NCI-H2107 treated with DMSO at 0.1 percent for 48 hours (cell line): Measurements from ENCODE around the gene TBC1D16.

ENCODE experiments used
- DNase-seq: peaks from one replicate; lab custom pipeline; 2025; ENCODE audit not compliant: unreplicated experiment; lab: John Stamatoyannopoulos, UW

The TBC1D16 gene

DNA sequence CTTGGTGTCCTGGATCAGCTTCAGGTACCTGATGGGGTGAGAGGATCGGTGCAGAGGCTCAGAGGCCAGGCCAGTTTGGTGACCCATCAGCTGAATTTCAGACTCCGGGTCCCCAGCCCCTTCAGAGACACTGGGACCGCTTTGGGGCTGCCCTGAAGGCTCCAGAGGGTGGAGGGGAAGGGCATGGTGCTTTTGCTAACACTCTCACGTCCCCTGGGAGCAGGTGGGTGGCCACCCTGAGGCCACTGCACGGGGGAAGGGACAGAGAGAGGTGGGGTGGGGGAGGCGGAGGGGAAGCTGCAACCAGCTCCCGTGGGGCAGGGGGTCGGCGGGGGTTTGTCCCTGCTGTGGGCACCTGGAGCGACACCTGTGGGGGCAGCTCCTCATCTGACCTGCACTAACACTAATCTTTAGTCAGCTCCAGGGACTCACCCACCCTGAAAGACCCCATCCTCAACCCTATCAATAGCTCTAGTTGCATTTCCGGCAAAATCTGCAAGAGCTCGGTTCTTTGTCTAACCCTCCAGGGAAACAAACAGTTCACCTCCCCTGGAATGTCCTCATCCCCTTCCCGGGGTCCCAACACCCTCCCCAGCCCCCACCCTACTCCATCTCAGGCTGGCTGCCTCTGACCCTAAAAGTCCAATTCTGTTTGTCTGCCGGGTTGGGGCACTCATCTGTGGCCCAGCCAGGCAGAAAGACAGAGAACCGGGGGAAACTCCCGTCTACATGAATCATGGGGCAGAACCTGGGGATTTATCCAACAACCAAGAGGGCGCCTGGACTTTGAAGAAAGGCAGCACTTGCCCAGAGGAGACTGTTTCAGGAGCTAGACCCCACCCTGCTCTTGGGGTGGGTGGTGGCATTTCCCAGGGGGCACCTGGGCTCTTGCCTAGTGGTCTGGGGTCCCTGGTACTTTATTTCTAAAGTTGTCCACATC is 104.5 kb downstream of the TBC1D16 start:
- DNase-seq, result no peak

DNA sequence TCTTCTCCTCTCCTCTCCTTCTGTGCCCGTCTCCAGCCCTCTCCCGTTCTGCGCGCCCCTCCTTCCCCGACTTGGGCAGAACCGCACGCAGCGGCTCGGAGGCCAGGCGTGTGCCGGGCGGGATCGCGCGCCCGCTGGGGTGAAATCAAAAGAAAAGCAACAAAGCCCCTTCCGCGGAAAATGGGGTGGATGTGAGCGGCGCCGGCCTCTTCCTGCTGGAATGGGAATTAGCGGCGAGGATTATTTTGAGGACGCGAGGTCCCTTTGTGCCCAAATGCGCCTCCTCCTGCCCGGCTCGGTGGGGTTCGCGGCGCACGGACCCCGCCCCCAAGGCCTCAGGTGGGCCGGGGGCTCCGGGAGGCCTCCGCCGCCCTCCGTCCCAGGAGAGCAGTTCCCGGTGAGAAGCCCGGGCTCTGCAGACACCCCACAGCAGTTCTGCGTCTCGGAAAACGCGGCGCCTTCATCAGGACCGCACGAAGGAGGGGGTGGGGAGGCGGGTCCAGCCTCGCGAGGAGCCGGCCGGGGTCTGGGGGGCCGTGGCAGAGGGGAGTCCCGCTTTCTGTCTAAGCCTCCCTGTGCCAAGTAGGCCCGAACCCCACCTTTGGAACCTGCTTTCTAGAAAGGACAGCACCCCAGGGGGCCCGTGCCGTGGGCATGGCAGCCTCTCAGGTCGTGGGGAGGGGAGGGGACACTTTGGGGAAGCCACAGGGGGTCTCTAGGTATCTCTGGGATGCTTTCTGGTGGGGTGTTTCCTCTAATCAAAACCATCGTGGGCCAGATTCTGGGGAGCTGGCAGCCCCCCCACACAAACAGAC is 105.4 kb downstream of the TBC1D16 start:
- no peak for DNase-seq

DNA sequence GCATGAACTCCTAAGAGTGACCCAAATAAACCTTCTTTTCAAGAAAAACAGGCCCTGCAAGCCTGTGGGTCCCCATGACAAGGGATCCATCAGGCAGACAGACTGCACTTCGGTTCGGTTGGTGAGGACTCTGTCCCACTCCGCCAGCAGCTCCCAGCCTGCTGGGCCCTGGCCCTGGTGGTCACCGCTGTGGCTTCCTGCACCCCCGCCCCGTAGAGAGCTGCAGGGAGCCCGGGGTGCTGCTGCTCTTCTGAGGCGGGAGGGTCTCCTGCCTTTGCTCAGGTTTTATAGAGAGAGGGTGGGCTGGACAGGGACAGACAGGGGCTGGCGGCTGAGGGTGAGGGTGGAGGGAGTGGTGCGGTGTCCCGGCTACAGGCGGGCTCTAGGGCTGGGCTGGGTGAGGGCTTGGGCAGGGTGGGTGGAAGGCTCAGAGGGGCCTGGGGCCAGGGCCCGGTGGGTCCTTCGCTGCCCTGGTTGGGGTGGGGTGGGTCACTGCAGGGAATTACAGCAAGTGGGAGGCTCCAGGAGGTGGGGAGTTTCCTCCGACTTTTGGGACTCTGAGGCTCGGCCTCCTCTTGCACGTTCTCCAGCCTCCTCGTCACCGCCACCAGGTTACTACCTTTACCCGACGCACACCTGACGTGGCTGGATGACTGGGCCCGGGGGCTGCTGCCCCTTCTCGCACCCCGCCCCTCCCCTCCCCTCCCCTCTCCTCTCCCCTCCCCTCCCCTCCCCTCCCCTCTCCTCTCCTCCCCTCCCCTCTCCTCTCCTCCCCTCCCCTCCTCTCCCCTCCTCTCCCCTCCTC is 106.2 kb downstream of the TBC1D16 start:
- DNase-seq, result no peak

DNA sequence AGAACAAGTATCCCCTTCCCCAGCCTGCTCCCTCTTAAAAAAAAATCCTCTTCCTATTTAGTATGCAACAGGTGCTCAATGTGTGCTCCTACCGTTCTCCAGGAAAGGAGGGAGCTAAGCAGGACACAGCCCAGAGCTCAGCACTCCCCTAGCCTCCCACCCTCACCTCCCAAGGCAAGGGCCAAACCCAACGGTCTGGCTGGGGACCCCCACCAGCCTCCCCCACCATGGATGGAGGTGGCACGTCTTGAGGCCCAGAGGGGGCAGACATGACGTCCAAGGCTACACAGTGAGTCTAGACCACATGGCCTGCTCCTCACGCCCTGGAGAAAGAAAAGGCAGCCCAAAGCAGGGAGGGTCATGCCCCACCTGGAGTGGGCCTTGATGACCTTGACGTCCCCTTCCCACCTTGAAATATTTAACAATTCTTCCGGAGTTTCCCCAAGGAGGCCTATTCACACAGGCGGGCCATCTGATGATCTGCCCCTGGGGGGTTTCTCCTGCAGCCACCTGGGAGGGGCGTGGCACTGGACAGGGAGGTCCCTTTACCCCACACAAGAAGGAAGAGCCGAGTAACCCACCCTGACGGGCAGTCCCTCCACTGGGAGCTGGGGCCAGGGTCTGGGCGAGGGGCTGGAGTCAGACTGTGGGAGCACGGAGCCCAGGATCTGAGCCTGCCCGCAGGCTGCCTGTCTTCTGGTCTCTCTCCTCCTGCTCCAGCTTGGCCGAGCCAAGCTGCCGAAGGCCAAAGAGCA is 107.0 kb downstream of the TBC1D16 start:
- no peak for DNase-seq

DNA sequence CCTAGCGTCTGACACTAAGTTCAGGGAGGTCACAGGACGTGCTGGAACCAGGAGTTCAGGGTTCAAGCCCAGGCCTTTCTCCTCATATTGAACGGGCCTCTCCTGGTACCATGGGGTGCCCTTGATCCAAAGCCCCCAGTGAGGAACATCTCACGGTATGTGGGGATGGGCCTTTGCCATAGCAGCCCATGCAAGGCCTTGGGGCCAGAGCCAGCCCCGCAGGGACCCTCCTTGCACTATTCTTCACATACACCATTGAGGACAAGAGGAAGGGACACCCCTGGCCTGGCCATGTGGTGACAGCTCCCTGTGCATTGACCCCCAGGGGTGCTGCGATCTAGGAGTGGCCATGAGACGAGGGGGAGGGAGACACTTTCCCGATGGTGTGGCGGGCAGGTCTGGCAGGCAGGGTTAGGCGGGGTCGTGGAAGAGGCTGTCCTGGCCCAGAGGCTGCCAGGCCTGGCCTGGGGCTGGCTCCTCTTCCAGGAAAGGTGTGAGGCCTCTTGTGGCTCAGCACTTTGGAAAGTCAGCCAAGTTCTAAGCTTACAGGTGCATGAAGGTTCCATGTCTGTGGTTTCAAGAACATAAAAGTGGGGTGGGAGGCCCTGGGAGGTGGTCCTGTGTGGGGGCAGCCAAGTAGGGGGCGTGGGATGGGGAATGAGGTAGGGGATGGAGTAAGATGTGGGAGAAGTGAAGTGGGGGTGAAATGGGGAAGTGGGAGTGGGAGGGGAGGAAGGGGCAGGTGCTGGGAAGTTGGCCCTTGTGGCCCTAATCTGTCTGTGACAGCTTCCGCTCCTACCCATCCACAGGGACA is 107.8 kb downstream of the TBC1D16 start:
- DNase-seq, result no peak

DNA sequence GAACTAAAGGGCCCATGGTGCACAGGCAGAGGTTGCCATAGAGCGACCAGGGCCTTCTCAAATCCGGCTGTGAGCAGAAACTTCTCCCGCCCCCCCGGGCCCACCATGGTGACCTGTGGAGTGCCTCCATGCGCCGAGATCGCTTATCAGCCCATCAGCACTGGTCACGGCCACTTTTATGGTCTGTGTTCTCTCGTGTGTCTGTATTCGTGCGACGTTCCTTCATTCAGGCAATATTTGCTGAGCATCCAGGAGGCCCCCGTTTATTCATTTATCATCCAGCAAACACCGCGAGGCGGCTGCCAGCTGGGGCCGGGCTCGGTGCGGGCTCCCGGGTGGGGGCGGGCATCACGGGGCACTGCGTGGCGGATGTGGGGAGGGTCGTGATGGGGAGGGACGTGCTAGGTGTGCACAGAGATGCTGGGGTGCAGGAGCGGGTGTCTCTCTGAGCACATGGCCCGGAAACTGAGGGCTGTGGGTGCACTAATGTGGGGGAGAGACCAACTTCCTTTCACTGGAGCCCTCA is 108.5 kb downstream of the TBC1D16 start:
- DNase-seq, result no peak

DNA sequence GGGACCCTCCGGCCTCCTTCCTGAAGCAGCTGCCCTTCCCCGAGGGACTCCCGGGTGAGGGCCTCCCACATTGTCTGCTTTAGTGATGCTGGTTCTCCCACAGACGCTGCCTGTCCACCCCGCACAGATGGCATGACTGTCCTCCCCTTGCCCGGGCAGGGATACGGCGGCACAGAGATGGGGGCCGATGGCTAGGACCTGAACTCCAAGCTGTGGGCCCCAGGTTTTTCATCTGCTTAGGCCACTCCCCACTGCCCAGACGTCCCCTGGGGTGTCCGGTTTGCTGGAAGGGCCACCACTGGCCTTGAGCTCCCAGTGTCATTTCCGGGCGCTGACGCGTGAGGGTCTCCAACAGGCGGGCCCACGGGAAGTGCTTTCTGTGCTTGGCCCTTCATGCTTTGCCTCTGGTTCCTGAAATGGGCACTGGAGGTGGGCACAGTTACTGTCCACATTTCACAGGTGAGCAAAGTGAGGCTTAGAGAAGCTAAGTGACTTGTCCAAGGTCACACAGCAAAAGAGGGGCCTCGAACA is 109.0 kb downstream of the TBC1D16 start:
- DNase-seq, result no peak

DNA sequence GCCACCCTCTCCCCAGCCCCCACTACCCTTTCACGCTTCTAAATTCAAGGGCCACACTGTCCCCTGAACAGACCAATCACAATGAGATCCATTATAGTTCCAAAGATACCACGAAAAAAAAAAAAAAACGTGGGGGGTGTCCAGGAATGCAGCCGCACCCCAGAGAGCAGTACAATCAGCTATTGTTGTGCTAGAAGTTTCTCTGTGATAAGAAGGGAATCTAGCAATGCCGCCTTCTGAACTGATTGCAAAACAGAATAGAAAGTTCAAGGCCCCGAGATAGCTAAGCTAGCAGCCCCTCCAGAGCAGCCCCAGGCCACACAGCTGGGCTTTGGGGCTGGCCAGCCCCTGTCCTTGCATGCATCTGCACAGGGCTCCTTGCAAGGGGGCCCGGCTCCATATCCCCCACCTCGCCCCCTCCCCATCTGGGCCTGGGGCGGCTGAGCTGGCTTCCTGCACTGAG is 109.5 kb downstream of the TBC1D16 start:
- DNase-seq, result no peak

DNA sequence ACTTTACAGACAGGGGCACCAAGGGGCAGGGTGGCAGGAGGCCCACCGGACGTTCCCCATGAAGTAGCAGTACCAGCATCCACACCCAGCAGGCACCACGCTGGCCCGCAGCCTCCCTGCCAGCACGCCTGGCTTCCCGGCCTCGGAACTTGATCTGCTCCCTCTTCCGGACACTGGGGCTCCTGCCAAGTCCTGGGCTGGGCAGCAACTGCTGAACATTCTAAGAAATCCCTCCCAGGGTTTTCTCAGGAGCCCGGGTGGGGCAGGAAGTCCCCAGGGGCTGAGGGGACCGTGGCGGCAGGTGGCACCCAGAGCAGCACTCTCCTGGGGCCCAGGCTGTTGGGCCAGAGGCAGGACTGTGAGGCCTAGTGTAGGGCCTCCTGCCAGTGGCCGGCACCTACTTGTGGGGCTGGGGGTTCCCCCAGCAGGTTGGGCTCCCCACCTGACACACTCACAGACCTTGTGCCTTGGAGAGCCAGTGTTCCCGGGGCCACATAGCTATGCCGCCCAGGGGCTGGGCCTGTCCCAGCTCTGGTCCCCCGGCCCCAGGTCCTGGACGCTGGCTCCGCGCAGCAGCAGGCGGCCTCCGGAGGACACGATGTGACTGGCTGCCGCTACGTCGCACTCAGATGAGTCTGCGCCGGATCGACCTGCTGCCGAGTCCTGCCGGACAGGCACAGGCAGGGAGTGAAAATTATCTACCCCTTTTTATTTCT is 110.3 kb downstream of the TBC1D16 start:
- peak; percentile 62 for DNase-seq

DNA sequence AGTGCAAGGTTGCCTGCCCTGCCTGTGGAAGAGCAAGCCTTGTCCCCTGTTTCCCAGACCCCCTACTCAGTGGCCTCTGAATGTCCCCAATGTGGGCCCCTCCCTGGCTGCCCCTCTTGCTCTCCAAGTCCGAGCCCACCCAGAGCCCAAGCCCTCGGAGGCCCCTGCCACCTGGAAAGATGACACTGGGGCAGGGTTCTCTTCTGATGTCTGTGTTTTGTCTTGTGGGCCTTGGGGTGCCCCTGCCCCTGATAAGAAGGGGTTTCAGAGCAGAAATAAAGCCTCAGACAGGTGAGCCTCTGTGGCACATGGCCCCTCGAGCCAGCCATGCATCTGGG is 111.1 kb downstream of the TBC1D16 start:
- no peak for DNase-seq

DNA sequence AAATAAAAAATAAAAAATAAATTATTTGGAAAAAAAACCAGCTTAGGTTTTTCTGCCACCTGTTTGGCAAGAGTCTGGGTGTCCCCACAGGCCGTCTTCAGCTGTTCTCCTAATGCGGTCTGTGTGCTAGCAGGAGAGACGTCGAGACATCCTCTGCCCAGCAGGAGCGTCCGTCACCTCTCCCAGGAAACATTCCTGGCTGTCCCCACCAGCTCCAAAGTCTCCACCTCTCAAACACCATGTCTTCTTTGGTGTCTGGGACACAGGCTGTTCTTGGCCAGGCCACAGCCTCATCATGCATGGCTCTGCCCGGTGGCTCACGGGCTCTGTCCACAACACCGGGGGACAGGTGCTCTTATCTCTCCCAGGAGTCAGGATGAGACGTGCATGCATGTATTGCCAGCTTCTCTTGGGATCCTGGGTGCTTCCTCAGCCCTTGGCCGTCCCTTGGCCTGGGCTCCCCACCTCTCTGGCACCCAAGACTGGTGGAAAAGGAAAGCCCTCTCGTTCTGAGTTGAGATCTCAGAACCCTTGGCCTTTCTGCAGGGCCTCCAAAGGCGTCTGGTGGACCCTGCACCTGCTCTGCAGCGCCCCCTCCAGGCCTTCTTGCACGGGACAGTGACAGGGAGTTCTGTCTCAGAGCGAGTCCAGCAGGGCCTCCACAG is 111.6 kb downstream of the TBC1D16 start:
- no peak for DNase-seq

DNA sequence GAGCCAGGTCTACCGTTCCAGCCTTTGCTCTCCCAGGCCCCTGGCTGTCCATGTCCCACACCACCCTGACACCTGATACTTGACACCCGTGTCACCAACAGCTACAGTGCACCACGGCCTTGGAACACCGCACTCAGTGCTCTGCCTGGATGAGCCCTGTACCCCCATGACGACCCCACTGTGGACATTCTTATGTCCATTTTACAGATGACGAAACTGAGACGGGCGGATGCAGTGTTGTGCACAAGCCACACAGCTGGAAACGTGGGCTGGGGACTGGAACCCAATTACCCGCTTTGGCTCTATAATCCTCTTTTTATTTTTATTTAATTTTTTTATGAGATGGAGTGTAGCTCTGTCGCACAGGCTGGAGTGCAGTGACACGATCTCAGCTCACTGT is 112.9 kb downstream of the TBC1D16 start:
- no peak for DNase-seq

DNA sequence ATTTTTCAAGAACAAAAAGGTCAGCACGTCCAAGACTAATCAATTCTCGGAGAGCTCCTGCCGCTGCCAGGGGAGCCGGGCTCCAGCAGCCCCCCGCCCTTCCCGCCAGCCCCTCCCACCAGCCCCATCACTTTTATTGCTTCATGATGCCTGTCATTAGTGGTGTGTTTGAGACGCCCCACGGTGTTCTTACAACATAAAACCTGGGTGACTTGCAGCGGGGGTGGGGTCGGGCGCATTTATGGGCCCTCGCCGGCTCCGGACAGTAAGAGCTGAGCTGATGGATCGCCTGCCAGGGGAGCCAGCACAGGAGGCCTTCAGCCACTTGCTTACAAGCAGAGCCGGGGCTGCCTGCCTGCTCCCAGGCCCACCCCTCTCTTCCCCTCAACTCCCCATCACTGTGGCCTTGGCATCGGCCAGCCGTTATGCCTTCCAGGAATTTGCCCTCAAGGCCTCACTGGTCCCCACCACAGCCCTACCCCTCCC is 113.5 kb downstream of the TBC1D16 start:
- DNase-seq, result no peak

DNA sequence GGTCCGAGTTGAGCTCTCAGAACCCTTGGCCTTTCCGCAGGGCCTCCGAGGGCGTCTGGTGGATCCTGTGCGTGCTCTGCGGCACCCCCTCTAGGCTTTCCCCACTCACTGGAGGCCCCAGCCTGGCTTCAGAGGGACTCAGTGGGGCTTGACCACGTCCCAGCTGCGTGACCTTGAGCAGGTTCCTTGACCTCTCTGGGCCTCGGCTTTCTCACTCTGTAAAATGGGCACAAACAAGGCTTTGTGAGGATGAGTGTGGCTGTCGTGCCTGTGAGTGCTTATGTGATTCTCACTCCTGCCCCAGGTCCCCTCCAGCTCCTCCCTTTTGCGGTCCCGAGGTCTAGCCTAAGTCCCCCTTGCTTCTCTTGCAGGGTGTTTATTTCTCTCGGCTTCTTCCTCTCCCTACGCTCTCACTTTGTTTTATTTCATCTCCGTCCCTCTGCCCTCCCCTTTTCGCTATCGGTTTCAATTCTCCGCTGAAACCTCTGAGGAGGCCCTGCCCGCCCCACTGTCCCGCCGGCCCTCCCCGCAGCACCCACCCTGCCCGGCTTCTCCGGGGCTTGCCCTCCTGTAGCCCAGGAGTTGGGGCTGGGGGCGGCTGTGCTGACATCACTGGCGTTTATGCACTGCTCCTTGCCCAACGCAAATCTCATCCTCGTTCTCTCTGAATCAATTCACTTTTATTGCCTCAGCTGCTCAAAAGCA is 114.1 kb downstream of the TBC1D16 start:
- DNase-seq, result no peak

DNA sequence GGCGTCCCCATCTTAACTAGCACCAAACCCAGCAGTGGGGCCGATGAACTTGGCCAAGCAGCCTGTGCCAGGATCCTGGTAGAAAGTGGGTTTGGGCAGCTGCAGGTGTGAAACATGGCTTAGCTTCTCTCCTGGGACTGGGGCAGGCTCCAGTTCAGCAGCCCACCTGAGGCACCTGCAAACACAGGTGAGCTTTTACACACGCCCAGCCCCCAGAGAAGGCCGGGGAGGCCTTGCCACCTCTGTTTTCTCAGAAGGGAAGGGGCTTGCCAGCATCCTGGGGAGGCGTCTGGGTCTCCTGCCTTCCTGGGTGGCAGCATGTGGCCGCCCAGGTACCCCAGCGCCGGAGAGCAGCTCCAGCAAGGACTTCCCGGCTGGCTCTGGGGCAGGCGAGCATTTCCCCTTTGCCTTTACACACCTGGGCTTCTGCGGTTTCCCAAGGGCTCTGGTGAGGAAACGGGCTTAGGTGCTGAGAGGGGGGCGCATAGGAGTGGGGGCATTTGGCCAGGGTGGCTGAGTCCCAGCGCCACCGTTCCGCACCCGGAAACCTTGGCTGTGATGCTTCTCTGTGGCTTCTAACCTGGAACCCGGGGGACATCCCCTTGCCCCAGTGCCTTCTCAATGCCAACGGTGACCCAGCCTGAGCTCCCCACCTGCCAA is 114.8 kb downstream of the TBC1D16 start:
- DNase-seq, result no peak

DNA sequence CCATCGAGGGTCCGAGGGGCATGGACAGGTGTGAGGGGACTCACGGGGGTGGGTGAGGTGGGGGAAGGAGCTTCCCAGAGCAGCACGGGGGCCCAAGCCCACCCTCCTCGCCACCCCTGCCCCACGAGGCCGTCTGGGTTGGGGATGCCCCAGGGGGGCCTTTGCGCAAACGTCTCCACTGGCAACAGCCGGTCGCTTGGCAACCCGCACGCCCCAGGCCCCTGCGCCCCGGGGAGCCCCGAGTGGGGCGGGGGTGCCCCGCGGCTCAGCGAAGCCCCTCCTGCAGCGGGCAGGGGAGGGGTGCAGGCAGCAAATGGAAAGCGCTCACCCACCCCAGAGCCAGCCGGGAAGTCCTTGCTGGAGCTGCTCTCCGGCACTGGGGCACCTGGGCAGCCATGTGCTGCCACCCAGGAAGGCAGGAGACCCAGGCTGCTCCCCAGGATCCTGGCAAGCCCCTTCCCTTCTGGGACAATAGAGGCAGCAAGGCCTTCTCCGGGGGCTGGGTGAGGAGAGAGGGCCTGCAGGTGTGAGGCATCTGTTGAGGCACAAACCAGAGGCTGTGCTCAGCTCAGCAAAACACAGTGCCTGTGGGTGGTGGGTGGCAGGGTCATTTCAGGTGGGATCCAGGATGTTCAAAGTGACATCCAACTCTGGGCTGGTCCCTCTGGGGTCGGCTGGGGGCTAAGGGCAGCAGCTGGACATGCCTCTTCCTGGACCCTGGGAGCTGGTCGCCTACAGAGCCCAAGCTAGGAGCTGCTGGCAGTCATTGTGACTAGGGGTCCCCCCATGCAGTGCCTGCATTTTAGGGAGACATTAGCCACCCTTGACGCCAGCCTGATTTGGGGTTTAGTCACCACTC is 115.6 kb downstream of the TBC1D16 start:
- DNase-seq, result no peak
